H1 (cell line): Measurements from ENCODE around the gene LMOD2. TPM values are rescaled to one million over a fixed set of nuclear protein-coding genes. Genes with fewer than 3 reads are reported as not detected.

Experiments
- CTCF ChIA-PET: fragments of 300-600 bp; sonication (Branson Sonifier 250); formaldehyde crosslinking; loops from one replicate; lab custom pipeline; 2021; ENCODE audit not compliant: partially characterized antibody; lab: Charles Lee
- POLR2A ChIA-PET: fragments of 300-600 bp; sonication (Branson Sonifier 250); formaldehyde crosslinking; loops from one replicate; lab custom pipeline; 2021; ENCODE audit warnings: inconsistent platforms; ENCODE audit not compliant: partially characterized antibody; lab: Charles Lee
- DNase-seq, 2 experiments: peaks; one replicate each; pipeline versions ENCODE4 v3.0.0 to v3.0.0-alpha.2; 2010 to 2022; ENCODE audit warnings: low spot score in 2 of 2, low read depth in 1 of 2, mixed read lengths in 1 of 2
- FAIRE-seq: peaks from 2 replicates; lab custom pipeline; 2011; peaks lifted over from hg19 to GRCh38; lab: Jason Lieb, UNC
- H2AFZ ChIP-seq: 2 replicates; pipeline ENCODE4 v1.8.1; 2012; ENCODE audit warnings: low read length, inconsistent platforms
- H2AK5ac ChIP-seq: 2 replicates; pipeline ENCODE4 v1.6.1; 2013; ENCODE audit warnings: low read depth, low read length
- H2BK120ac ChIP-seq: replicated peaks from 2 replicates; pipeline ENCODE3; 2013; ENCODE audit warnings: low read depth, low read length, inconsistent platforms
- H2BK12ac ChIP-seq: 2 replicates; pipeline ENCODE4 v1.6.1; 2013; ENCODE audit warnings: low read depth, low read length
- H2BK15ac ChIP-seq: 2 replicates; pipeline ENCODE4 v1.6.1; 2013; ENCODE audit warnings: low read length
- H2BK20ac ChIP-seq: 2 replicates; pipeline ENCODE4 v1.6.1; 2013; ENCODE audit warnings: low read length
- H2BK5ac ChIP-seq: 2 replicates; pipeline ENCODE4 v1.6.1; 2013; ENCODE audit warnings: low read depth, low read length
- H3K14ac ChIP-seq: 2 replicates; pipeline ENCODE4 v1.6.1; 2013; ENCODE audit warnings: inconsistent platforms; ENCODE audit not compliant: insufficient read length
- H3K18ac ChIP-seq: 2 replicates; pipeline ENCODE4 v1.6.1; 2013; ENCODE audit warnings: low read length; ENCODE audit errors: extremely low read depth
- H3K23ac ChIP-seq: 2 replicates; pipeline ENCODE4 v1.6.1; 2013; ENCODE audit warnings: inconsistent platforms; ENCODE audit not compliant: insufficient read length
- H3K23me2 ChIP-seq: 2 replicates; pipeline ENCODE4 v1.6.1; 2013; ENCODE audit warnings: low read depth, low read length
- H3K27ac ChIP-seq: 2 replicates; pipeline ENCODE4 v1.6.1; 2011; ENCODE audit warnings: low read depth, low read length, inconsistent platforms
- H3K27me3 ChIP-seq, 4 experiments: replicated peaks in 1 of 4; 1 replicate in 1 of 4; 2 replicates in 3 of 4; pipeline versions ENCODE4 v1.6.1 to v1.8.1; 2011 to 2013; ENCODE audit warnings: low read length in 3 of 4, mild to moderate bottlenecking in 3 of 4, inconsistent platforms in 2 of 4, mixed read lengths in 2 of 4, moderate library complexity in 1 of 4; ENCODE audit not compliant: control insufficient read depth in 3 of 4, insufficient read depth in 3 of 4; ENCODE audit errors: extremely low read depth in 1 of 4
- H3K36me3 ChIP-seq, 4 experiments: 2 replicates each; pipeline versions ENCODE4 v1.6.1 to v1.8.1; 2011 to 2013; ENCODE audit warnings: mild to moderate bottlenecking in 4 of 4, low read length in 3 of 4, moderate library complexity in 2 of 4, control low read depth in 1 of 4, inconsistent platforms in 1 of 4; ENCODE audit not compliant: insufficient read depth in 4 of 4, control insufficient read depth in 2 of 4
- H3K4ac ChIP-seq: replicated peaks from 2 replicates; pipeline ENCODE3; 2013; ENCODE audit warnings: low read length, low read depth, mixed read lengths, inconsistent platforms; ENCODE audit not compliant: insufficient read length
- H3K4me1 ChIP-seq, 4 experiments: replicated peaks in 1 of 4; 1 replicate in 1 of 4; 2 replicates in 3 of 4; pipeline versions ENCODE4 v1.6.1 to v1.8.1; 2011 to 2013; ENCODE audit warnings: low read length in 3 of 4, inconsistent platforms in 2 of 4, mixed read lengths in 1 of 4; ENCODE audit not compliant: insufficient read depth in 4 of 4, control insufficient read depth in 3 of 4
- H3K4me2 ChIP-seq, 2 experiments: 2 replicates each; pipeline versions ENCODE4 v1.6.1 to v1.8.1; 2011 to 2013; ENCODE audit warnings: low read depth in 2 of 2, low read length in 2 of 2, control low read depth in 1 of 2, inconsistent platforms in 1 of 2, mild to moderate bottlenecking in 1 of 2; ENCODE audit not compliant: insufficient read depth in 1 of 2
- H3K4me3 ChIP-seq, 4 experiments: fragments of 200-600, 300-600 bp in 1 of 4; sonication (generic), shearing (Covaris generic), sonication (Bioruptor Twin) in 1 of 4; 2 replicates each; pipeline versions ENCODE4 v1.5.1 to v1.8.1; 2011 to 2016; ENCODE audit warnings: low read length in 4 of 4, low read depth in 3 of 4, control low read depth in 2 of 4, inconsistent platforms in 2 of 4, mild to moderate bottlenecking in 2 of 4, mixed read lengths in 1 of 4, moderate library complexity in 1 of 4; ENCODE audit not compliant: insufficient read depth in 2 of 4; ENCODE audit errors: extremely low read depth in 1 of 4
- H3K56ac ChIP-seq: replicated peaks from 2 replicates; pipeline ENCODE3; 2013; ENCODE audit warnings: low read depth, mild to moderate bottlenecking, mixed read lengths, low read length, inconsistent platforms; ENCODE audit not compliant: insufficient read length
- H3K79me1 ChIP-seq: 2 replicates; pipeline ENCODE4 v1.6.1; 2013; ENCODE audit warnings: low read depth, low read length, control low read depth
- H3K79me2 ChIP-seq, 2 experiments: 2 replicates each; pipeline versions ENCODE4 v1.6.1 to v1.8.1; 2012 to 2013; ENCODE audit warnings: low read length in 2 of 2, mild to moderate bottlenecking in 2 of 2, inconsistent platforms in 1 of 2; ENCODE audit not compliant: insufficient read depth in 2 of 2, control insufficient read depth in 1 of 2
- H3K9ac ChIP-seq, 4 experiments: replicated peaks in 1 of 4; 1 replicate in 1 of 4; 2 replicates in 3 of 4; pipeline versions ENCODE4 v1.6.1 to v1.8.1; 2011 to 2013; ENCODE audit warnings: low read depth in 3 of 4, low read length in 3 of 4, control low read depth in 2 of 4, mild to moderate bottlenecking in 2 of 4, moderate library complexity in 2 of 4, inconsistent platforms in 1 of 4; ENCODE audit errors: extremely low read depth in 1 of 4
- H3K9me3 ChIP-seq, 2 experiments: 2 replicates each; pipeline versions ENCODE4 v1.6.1 to v1.8.1; 2012 to 2013; ENCODE audit warnings: mild to moderate bottlenecking in 2 of 2, moderate library complexity in 2 of 2, control low read depth in 1 of 2, inconsistent platforms in 1 of 2, low read depth in 1 of 2, low read length in 1 of 2, mixed read lengths in 1 of 2; ENCODE audit not compliant: insufficient read depth in 2 of 2
- H4K20me1 ChIP-seq, 2 experiments: replicated peaks in 1 of 2; 2 replicates each; pipeline versions ENCODE3 to v1.8.1; 2011 to 2013; ENCODE audit warnings: inconsistent platforms in 2 of 2, low read length in 2 of 2, mild to moderate bottlenecking in 1 of 2; ENCODE audit not compliant: insufficient read depth in 2 of 2, control insufficient read depth in 1 of 2
- H4K5ac ChIP-seq: 2 replicates; pipeline ENCODE4 v1.6.1; 2013; ENCODE audit warnings: low read length, low read depth, mixed read lengths, inconsistent platforms; ENCODE audit not compliant: insufficient read length
- H4K8ac ChIP-seq: 2 replicates; pipeline ENCODE4 v1.8.0; 2013; ENCODE audit warnings: mild to moderate bottlenecking, moderate library complexity, low read length, inconsistent platforms; ENCODE audit not compliant: insufficient read depth; ENCODE audit errors: extremely low read depth
- H4K91ac ChIP-seq: replicated peaks from 2 replicates; pipeline ENCODE3; 2013; ENCODE audit warnings: low read length, mixed read lengths, inconsistent platforms; ENCODE audit not compliant: insufficient read length
- ASH2L ChIP-seq: fragments of 200-600, 300-600 bp; sonication (generic); IDR thresholded peaks from one replicate; pipeline ENCODE4 v1.7.1; 2017; ENCODE audit warnings: low read length
- BCL11A ChIP-seq, 2 experiments: IDR thresholded peaks; one replicate each; pipeline ENCODE4 v1.6.1; 2011; ENCODE audit warnings: low read depth in 2 of 2, low read length in 2 of 2, mild to moderate bottlenecking in 2 of 2
- CBX5 ChIP-seq: fragments of 300-800, 300-1000 bp; sonication (generic); IDR thresholded peaks from 2 replicates; pipeline ENCODE4 v1.7.1; 2016; ENCODE audit warnings: antibody characterized with exemption, low read length, low read depth
- CHD1 ChIP-seq: IDR thresholded peaks from 2 replicates; pipeline ENCODE4 v1.6.1; 2012; ENCODE audit warnings: low read depth, low read length, improper control_type of control experiment
- E2F6 ChIP-seq: IDR thresholded peaks from 2 replicates; pipeline ENCODE4 v1.6.1; 2012; ENCODE audit warnings: inconsistent platforms
- HDAC2 ChIP-seq, 2 experiments: fragments of 300-600 bp in 1 of 2; sonication (generic) in 1 of 2; IDR thresholded peaks; 2 replicates each; pipeline ENCODE4 v1.6.1; 2011 to 2012; ENCODE audit warnings: low read depth in 2 of 2, low read length in 2 of 2, mild to moderate bottlenecking in 2 of 2, moderate library complexity in 2 of 2, borderline replicate concordance in 1 of 2, inconsistent platforms in 1 of 2
- KDM4A ChIP-seq: IDR thresholded peaks from one replicate; pipeline ENCODE4 v1.7.1; 2012; ENCODE audit warnings: low read depth, mild to moderate bottlenecking, moderate library complexity, low read length, inconsistent platforms; ENCODE audit not compliant: severe bottlenecking
- KDM5A ChIP-seq: fragments of 200-600 bp; IDR thresholded peaks from 2 replicates; pipeline ENCODE4 v1.7.1; 2012; ENCODE audit warnings: mild to moderate bottlenecking, low read length, inconsistent platforms, mixed read lengths
- MAX ChIP-seq: IDR thresholded peaks from 2 replicates; pipeline ENCODE4 v1.6.1; 2012; ENCODE audit warnings: inconsistent platforms
- RXRA ChIP-seq: IDR thresholded peaks from 2 replicates; pipeline ENCODE4 v1.6.1; 2011; ENCODE audit warnings: low read depth, mild to moderate bottlenecking, low read length, moderate library complexity; ENCODE audit not compliant: insufficient read depth
- SP4 ChIP-seq: IDR thresholded peaks from 2 replicates; pipeline ENCODE4 v1.6.1; 2012; ENCODE audit warnings: low read length, inconsistent platforms
- SRF ChIP-seq: IDR thresholded peaks from 2 replicates; pipeline ENCODE4 v1.6.1; 2011; ENCODE audit warnings: mild to moderate bottlenecking, low read depth, low read length, moderate library complexity
- TBP ChIP-seq: IDR thresholded peaks from 2 replicates; pipeline ENCODE4 v1.6.1; 2011; ENCODE audit warnings: low read depth, low read length, improper control_type of control experiment
- TCF12 ChIP-seq: IDR thresholded peaks from 2 replicates; pipeline ENCODE4 v1.6.1; 2011; ENCODE audit warnings: low read depth, mild to moderate bottlenecking, low read length
- WGBS, 2 experiments: shearing (Covaris generic) in 1 of 2; methylation state at CpG; one replicate each; pipeline versions ENCODE4 v1.1.6 to v1.1.7; 2013 to 2015; ENCODE audit warnings: low lambda C conversion rate in 2 of 2, mixed read lengths in 2 of 2, inconsistent platforms in 1 of 2, low coverage in 1 of 2, missing lambda C conversion rate in 1 of 2; ENCODE audit not compliant: insufficient replicate concordance in 2 of 2, insufficient coverage in 1 of 2, insufficient read length in 1 of 2; ENCODE audit errors: extremely low coverage in 1 of 2, missing lambda C conversion rate in 1 of 2; 5-methylcytosine and 5-hydroxymethylcytosine counted together
- polyA plus RNA-seq, 7 experiments: library from polyadenylated mRNA; depleted of rRNA in 3 of 7; stranded (reverse) in 5 of 7; unstranded in 2 of 7; fragments of >200 nt in 5 of 7; fragments of 200-250 nt in 2 of 7; gene quantifications; 1 replicate in 5 of 7; 2 replicates in 1 of 7; 4 replicates in 1 of 7; pipeline versions ENCODE4 v1.2.1 to v1.2.3, GENCODE V29; 2011 to 2013; ENCODE audit warnings: missing spikeins in 2 of 7, mixed read lengths in 2 of 7
- total RNA-seq: library from RNA; stranded (reverse); fragmentation: NEBNext Ultra II Directional; extraction: Animal tissue kit (Norgen Biotek cat#: 25700); gene quantifications from 2 replicates; pipeline ENCODE4 v1.2.1, GENCODE V29; 2021

Gene LMOD2
- total and polyA plus RNA-seq, 2 of the 8 experiments (the other 6 are each of a cell fraction or from before 2014, with no cell fraction given), result 0.03 to 0.22 TPM

- Histone ChIP-seq H4K5ac (no peak overlapping the region), H3K9ac (no peak overlapping the region), H2BK120ac (no peak overlapping the region), H3K23ac (no peak overlapping the region), H2AFZ (no peak overlapping the region), H3K27me3 (no peaks in the 10 kb centered on the region), H3K4me2 (no peak overlapping the region), H3K36me3 (no peaks in the 10 kb centered on the region), H3K79me1 (no peaks in the 10 kb centered on the region), H3K4me3 (no peak overlapping the region), H2BK15ac (no peak overlapping the region), H4K8ac (no peak overlapping the region), H2AK5ac (no peak overlapping the region), H3K14ac (no peak overlapping the region), H3K18ac (no peak overlapping the region), H2BK12ac (no peak overlapping the region), H3K79me2 (no peaks in the 10 kb centered on the region), H3K4me1 (peaks cover 0 to 2% (median 0%) of the 10 kb centered on the region in 4 experiments; a peak in 1 of 7 replicates), H4K91ac (no peak overlapping the region), H4K20me1 (no peaks in the 10 kb centered on the region), H3K27ac (no peak overlapping the region), H3K56ac (no peak overlapping the region), H2BK20ac (no peak overlapping the region), H3K9me3 (peaks cover 0 to 2% of the 10 kb centered on the region in 2 experiments; a peak in 1 of 4 replicates), H3K23me2 (no peaks in the 10 kb centered on the region), H3K4ac (no peak overlapping the region), H2BK5ac (no peak overlapping the region)
- TF ChIP-seq TBP (no peak), KDM5A (no peak), MAX (no peak), SP4 (no peak), SRF (no peak), ASH2L (no peak), CHD1 (no peak), BCL11A (IDR thresholded peaks at IDR 0.05; ENCODE audit: low read depth in 2 of 2, low read length in 2 of 2) (no peak), TCF12 (no peak), E2F6 (no peak), RXRA (no peak), CBX5 (no peak), KDM4A (no peak), HDAC2 (IDR thresholded peaks at IDR 0.05; ENCODE audit: borderline replicate concordance in 1 of 2, low read depth in 2 of 2, low read length in 2 of 2) (no peak)
- CTCF ChIA-PET, result interaction anchor here (0.7 to 1.6 kb wide), 7 partner anchors 10 to 39 kb away, joined by 3 to 4 read pairs (median 3); no protein-coding TSS in a partner anchor
- FAIRE-seq (no peak), DNase-seq (no peak)
- POLR2A ChIA-PET, result interaction anchor here (1.0 to 1.7 kb wide), 2 partner anchors 10 to 18 kb away, joined by 4 to 6 read pairs; no protein-coding TSS in a partner anchor
- WGBS, 2 experiments, result 92% methylated on average over 15 of the region's 15 CpGs; no CpG with 5 or more reads in 1 of the 2 experiments
Measured at GRCh38 chr7:123662293-123662692, 6.6 kb downstream of the LMOD2 start.
